Testis (tissue), 2 donors: ENCODE data around the gene ALK.

Source experiments
- POLR2A ChIP-seq: fragments of 450-650 bp; IDR thresholded peaks from one replicate; pipeline ENCODE4 v1.6.1; 2017; ENCODE audit warnings: antibody characterized with exemption, mild to moderate bottlenecking, moderate library complexity
- TF ChIP-seq, protein P1 (sequence below), 3 experiments: fragments of 450-650 bp in 2 of 3; fragments of 200-600 bp in 1 of 3; sonication (generic) in 1 of 3; IDR thresholded peaks; one replicate each; pipeline ENCODE4 v1.5.1; 2016 to 2019; ENCODE audit warnings: antibody characterized with exemption in 3 of 3, mild to moderate bottlenecking in 2 of 3, moderate library complexity in 1 of 3

DNA sequence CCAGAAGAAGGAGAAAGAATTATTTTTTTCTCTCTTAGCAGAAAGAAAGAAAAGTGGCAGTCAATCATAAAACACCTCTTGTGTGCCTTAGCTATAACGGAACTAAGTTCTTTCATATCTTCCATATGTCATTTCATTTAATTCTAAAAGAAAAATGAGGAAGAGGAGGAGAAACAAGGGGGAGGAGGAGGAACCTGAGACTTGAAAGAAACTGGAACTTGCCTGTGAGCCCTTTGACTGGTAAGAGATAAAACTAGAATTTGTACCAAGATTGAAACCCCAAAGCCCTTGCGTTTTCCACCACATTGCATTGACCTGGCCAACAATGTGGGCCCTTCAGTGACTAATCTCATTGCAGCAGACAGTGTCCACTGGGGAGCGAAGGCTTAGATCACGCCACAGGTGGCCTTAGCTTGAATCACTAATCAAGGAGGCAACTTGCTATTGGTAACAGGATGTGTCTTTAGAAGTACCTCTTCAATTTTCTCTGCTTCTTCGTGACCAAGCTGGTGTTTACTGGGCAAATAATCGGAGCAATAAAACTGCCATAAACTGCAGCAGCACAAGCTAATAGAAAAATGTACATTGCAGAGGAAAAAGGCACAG is 498.2 kb downstream of the ALK start:
- TF ChIP-seq, protein P1, sequence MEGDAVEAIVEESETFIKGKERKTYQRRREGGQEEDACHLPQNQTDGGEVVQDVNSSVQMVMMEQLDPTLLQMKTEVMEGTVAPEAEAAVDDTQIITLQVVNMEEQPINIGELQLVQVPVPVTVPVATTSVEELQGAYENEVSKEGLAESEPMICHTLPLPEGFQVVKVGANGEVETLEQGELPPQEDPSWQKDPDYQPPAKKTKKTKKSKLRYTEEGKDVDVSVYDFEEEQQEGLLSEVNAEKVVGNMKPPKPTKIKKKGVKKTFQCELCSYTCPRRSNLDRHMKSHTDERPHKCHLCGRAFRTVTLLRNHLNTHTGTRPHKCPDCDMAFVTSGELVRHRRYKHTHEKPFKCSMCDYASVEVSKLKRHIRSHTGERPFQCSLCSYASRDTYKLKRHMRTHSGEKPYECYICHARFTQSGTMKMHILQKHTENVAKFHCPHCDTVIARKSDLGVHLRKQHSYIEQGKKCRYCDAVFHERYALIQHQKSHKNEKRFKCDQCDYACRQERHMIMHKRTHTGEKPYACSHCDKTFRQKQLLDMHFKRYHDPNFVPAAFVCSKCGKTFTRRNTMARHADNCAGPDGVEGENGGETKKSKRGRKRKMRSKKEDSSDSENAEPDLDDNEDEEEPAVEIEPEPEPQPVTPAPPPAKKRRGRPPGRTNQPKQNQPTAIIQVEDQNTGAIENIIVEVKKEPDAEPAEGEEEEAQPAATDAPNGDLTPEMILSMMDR (IDR thresholded peaks at IDR 0.05), result no peak
- TF ChIP-seq POLR2A, result no peak
